HG03066 (cell line): ENCODE results near the gene HOXA3.

Experiments used
- ATAC-seq: cut with Tn5 transposase; IDR thresholded peaks from one replicate; pipeline ENCODE4 v1.9.1; 2021; ENCODE audit warnings: low read depth; ENCODE audit not compliant: unreplicated experiment

The HOXA3 gene

GRCh38 chr7:27145914-27146412 lies 6.4 kb downstream of the HOXA3 start:
- no peak for ATAC-seq

GRCh38 chr7:27145165-27145913 lies 7.0 kb downstream of the HOXA3 start:
- no peak for ATAC-seq

- ATAC-seq = no peak
Observed at GRCh38 chr7:27144781-27145164, 7.6 kb downstream of the HOXA3 start.

GRCh38 chr7:27143950-27144780 lies 8.2 kb downstream of the HOXA3 start:
- no peak for ATAC-seq

GRCh38 chr7:27143023-27143949 lies 9.1 kb downstream of the HOXA3 start, which contains the start of gene HOXA5:
Gene HOXA5, minus strand, starts transcription at chr7:27143681. Its CDS starts 74 bp downstream, at chr7:27143607.
- no peak for ATAC-seq

GRCh38 chr7:27142580-27143022 lies 9.8 kb downstream of the HOXA3 start:
- ATAC-seq = no peak

- ATAC-seq = no peak
Observed at GRCh38 chr7:27141923-27142579, 10.3 kb downstream of the HOXA3 start.

GRCh38 chr7:27141137-27141922 lies 11.1 kb downstream of the HOXA3 start:
- no peak for ATAC-seq

GRCh38 chr7:27140126-27140857 lies 12.1 kb downstream of the HOXA3 start:
- ATAC-seq = no peak

GRCh38 chr7:27139334-27140125 lies 12.9 kb downstream of the HOXA3 start:
- no peak for ATAC-seq

- no peak for ATAC-seq
Observed at GRCh38 chr7:27138985-27139333, 13.4 kb downstream of the HOXA3 start.

GRCh38 chr7:27138472-27138871 lies 13.9 kb downstream of the HOXA3 start:
- no peak for ATAC-seq

GRCh38 chr7:27137640-27138315 lies 14.6 kb downstream of the HOXA3 start:
- ATAC-seq = no peak

GRCh38 chr7:27134392-27134791 lies 18.0 kb downstream of the HOXA3 start:
- ATAC-seq = no peak

GRCh38 chr7:27133409-27134231 lies 18.8 kb downstream of the HOXA3 start:
- ATAC-seq = no peak

GRCh38 chr7:27132978-27133377 lies 19.4 kb downstream of the HOXA3 start:
- ATAC-seq = no peak
